Measurements from ENCODE around the gene NCSTN.

NCSTN gene

GRCh38 chr1:160342953-160343869 lies at the start of gene NCSTN, which contains the start of gene COPA:
TSS of gene NCSTN (plus strand) at chr1:160343383. CDS start at chr1:160343397, 14 bp downstream.
TSS of gene COPA (minus strand) at chr1:160343250. CDS start at chr1:160343170, 80 bp downstream.
- DNase-seq (ENCODE audit: extremely low spot score, insufficient read length, low read depth) = peak; percentile 83
- peak; percentile 97 for FAIRE-seq

DNA sequence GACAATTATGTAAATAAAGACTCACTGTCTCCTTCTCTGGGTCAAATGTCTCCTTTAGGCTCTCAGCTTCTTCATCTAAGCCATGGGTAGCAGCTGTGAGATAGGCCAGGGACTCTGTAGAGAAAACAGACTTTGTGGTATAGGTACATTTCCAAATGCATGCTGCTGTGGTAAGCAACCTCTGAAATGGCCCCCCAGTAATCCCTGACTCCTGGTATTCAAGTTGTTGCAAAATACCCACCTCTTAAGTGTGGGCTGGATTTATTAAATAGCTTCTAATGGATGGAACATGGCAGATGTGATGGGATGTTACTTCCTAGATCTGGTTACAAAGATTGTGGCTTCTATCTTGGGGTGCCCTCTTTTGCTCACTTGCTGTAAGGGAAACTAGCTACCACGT lies 47.1 kb upstream of the NCSTN start:
- DNase-seq (ENCODE audit: extremely low spot score, insufficient read length, low read depth) (no peak), FAIRE-seq (no peak)

DNA sequence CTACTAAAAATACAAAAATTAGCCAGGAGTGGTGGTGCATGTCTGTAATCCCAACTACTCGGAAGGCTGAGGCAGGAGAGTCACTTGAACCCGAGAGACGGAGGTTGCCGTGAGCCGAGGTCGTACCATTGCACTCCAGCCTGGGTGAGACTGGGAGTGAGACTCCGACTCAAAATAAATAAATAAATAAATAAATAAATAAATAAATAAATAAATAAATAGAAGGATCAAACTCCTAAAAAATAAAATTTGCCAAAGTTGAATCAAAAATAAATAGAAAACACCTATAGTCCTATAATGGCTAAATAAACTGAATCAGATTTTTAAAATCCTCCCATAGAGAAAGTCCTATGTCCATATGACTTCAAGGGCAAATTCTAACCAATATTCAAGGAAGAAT lies 43.0 kb upstream of the NCSTN start:
- FAIRE-seq (no peak), DNase-seq (ENCODE audit: extremely low spot score, insufficient read length, low read depth) (no peak)

DNA sequence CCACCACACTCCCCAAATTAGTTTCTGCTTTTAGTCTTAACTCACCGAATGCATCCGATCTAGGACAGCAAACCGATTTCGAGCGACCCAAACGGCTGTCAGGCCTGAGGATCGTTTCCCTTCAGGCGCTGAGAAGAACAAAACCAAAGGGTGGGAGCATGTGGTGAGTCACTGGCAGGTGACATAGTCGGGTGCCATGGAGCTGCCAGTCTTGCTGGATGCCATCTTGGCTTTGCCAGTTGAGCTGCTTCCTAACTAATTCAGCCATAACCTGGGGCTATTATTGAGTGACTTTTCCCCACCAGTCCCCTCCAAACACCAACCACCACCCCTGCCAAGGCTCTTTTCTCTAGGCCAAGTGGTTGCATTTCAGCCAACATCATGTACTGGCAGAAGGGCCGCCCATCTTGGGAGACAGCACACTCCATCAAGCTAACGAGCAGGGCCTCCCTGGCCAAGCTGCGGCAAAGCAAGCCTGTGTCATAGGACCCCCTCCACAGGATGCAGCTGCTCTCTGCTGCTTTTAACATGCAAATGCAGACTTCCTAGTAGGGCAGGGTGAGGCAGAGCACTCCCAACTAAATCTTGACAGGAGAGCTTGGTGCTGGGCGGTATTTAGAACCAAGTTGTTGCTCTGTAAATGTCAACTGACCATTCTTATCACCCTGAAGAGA lies 35.9 kb upstream of the NCSTN start:
- DNase-seq (ENCODE audit: extremely low spot score, insufficient read length, low read depth) = no peak
- no peak for FAIRE-seq

- no peak for FAIRE-seq
- DNase-seq (ENCODE audit: extremely low spot score, insufficient read length, low read depth) = no peak
Observed at GRCh38 chr1:160308451-160309184, 34.6 kb upstream of the NCSTN start.

DNA sequence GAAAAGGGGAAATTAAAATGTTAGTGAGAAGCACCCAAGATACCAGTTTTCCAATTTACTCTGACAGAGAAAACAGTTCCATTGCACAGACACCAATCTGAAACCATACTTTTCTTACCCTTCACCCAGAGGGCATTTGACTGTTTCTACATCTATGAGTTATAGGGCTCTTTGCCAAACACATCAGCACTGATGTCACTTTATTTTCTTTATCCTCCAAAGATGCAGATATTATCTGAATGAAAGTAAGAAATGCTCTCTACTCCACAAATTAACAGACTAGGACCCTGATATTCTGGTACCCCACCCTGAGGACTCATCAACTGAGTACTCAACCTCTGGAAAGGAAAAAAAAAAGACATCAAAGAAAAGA lies 34.0 kb upstream of the NCSTN start:
- FAIRE-seq (no peak), DNase-seq (ENCODE audit: extremely low spot score, insufficient read length, low read depth) (no peak)

DNA sequence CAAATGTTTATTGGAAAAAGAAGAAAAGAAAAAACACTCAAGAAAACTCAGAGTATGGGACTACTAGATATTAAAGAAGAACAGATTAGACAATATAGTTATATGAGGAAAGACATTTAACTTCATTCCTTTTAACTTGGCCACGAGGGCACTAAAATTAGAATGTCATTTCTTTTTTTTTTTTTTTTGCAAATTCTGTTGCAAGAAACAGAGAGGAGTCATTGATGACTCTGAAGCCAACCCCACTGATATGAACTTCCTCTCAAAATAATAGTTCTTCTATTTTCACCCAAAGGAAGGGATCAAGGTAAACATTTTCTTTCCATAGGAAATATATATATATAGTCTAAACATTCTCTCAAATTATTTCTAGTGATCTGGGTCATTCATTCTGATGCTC lies 33.6 kb upstream of the NCSTN start:
- DNase-seq (ENCODE audit: extremely low spot score, insufficient read length, low read depth) = no peak
- no peak for FAIRE-seq

DNA sequence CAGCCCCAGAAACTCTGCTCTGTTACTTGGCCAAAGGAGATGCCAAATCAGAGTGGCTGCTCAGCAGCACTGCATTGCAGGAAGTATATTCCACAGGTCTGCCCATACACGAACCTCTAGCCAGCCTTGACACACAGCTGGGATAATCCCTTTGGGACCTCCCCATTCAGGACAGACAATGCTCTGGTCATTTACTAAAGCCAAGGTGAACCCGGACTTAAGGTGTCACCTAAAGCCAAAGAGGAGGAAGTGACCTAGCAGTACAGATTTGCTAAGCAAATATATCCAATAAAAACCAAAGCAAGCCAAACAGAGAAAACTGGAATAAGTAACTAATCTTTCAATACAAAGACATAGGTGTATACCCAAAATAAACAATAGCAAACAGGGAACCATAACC lies 27.8 kb upstream of the NCSTN start:
- no peak for FAIRE-seq

GRCh38 chr1:160322831-160323230 lies 20.4 kb upstream of the NCSTN start:
- no peak for FAIRE-seq
- DNase-seq (ENCODE audit: extremely low spot score, insufficient read length, low read depth) = no peak

More for the DNA sequence above, 27.8 kb upstream of the NCSTN start:
- no peak for DNase-seq (ENCODE audit: extremely low spot score, insufficient read length, low read depth)

GRCh38 chr1:160325252-160325651 lies 17.9 kb upstream of the NCSTN start:
- FAIRE-seq (no peak), DNase-seq (ENCODE audit: extremely low spot score, insufficient read length, low read depth) (no peak)

GRCh38 chr1:160326418-160326817 lies 16.8 kb upstream of the NCSTN start:
- DNase-seq (ENCODE audit: extremely low spot score, insufficient read length, low read depth) (no peak), FAIRE-seq (no peak)

DNA sequence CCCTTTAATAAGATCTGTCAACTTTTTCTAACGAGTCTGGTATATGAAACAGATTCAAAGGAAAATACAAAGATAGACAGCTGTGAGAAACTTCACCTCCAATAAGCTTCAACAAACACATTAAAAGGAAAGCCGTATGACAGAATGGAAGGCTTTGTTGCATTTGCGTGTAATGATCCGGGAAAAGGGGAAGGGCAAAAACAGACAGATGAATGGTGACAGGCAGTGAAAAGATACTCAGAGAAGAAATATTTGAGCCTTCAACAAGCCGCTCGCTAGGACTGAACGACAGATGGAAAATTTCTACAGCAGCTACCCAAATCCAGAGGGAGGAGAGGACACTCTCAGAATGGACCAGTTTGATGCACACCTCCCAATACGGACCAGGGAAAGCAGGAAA lies 15.0 kb upstream of the NCSTN start:
- no peak for DNase-seq (ENCODE audit: extremely low spot score, insufficient read length, low read depth)
- FAIRE-seq = no peak

DNA sequence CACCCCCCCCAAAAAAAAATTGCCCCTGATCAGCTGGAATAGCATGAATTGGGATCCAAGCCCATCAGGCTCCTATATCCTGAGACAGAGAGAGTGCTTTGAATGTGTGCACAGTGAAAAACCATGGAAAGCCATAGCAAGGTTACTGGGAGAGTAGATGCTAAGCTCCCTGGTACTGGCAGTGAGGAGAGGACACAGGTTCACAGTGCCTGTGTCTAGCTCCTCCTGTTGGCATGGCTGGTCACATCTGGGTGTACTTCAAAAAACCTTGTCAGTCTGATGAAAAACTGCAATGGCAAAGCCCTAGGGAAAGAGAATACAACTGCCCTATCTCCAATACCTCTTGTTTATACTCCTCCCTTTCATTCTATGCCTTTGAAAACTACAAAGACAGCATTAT lies 13.1 kb upstream of the NCSTN start:
- no peak for DNase-seq (ENCODE audit: extremely low spot score, insufficient read length, low read depth)
- FAIRE-seq = no peak

DNA sequence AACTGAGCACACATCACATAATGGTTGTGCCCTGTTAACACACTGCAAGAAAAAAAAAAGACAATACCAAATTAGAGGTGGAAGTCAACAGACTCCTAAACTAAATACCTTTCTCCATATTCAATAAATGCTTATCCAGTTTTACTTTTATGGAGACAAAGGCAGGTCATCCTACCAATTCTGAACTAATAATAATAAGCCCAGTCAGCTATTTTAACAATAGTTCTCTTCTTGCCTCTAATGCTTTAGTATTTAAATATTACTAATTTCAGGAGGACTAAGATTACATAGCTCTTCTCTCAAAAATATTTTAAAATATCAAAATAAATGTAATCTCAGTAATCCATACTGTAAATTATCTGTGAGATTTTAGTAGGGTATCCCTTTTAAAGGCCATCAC lies 10.7 kb upstream of the NCSTN start:
- DNase-seq (ENCODE audit: extremely low spot score, insufficient read length, low read depth) (no peak), FAIRE-seq (no peak)

GRCh38 chr1:160338580-160338979 lies 4.6 kb upstream of the NCSTN start:
- FAIRE-seq = no peak
- DNase-seq (ENCODE audit: extremely low spot score, insufficient read length, low read depth) = no peak

GRCh38 chr1:160340146-160340545 lies 3.0 kb upstream of the NCSTN start:
- no peak for DNase-seq (ENCODE audit: extremely low spot score, insufficient read length, low read depth)
- FAIRE-seq = no peak

GRCh38 chr1:160340866-160341265 lies 2.3 kb upstream of the NCSTN start:
- no peak for FAIRE-seq

DNA sequence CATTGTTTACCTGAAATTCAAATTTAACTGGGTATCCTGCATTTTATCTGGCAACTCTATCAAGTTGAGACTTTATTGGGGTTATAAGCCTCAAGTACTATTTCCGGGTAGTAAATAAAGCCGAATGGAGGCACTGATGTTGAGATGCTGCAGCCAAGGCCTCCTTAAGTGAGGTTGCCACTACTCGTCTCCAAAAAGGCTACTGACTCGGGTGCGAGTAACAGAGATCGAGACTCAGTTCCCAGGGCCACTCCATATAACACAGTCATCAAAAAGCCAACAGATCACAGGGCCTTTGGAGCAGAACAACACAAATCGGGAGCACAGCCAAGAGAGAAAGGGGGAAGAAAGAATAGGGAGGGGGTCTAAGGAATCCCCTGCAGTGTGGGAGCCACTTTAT lies 657 bp upstream of the NCSTN start:
- DNase-seq (ENCODE audit: extremely low spot score, insufficient read length, low read depth) (no peak), FAIRE-seq (peak; percentile 62)

More at GRCh38 chr1:160340866-160341265, 2.3 kb upstream of the NCSTN start:
- no peak for DNase-seq (ENCODE audit: extremely low spot score, insufficient read length, low read depth)

DNA sequence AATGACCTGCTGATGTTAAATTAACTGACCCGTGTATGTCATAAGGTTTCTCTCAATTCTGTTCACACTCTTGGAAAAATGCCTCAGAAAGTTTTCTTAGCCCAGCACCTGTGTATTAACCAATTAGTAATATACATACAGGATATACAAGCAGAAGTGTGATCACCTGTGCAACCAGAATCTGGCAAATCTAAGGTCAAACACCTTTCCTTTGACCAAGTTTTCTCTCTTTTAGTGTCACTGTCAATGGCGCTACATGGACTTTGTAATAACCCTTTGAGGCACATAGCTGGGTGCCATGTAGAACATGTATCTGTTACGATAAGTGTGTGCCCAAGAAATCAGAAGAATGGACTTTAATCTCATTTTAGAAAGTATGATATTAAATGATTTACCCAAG lies 1.1 kb downstream of the NCSTN start:
- DNase-seq (ENCODE audit: extremely low spot score, insufficient read length, low read depth) (no peak), FAIRE-seq (no peak)

DNA sequence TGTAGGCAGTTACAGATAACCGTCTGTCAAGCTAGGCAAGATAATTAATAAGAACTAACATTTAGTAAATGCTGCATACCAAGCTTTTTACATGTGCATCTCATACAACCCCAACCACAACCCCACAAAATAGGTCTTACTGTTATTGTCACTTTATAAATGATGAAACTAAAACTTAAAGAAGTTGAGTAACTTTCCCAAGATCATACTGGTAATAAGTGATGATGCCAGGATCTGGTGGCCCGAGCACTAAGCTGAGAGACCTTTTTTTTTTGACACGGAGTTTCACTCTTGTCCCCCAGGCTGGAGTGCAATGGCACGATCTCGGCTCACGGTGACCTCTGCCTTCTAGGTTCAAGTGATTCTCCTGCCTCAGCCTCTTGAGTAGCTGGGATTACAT lies 1.8 kb downstream of the NCSTN start:
- FAIRE-seq (no peak), DNase-seq (ENCODE audit: extremely low spot score, insufficient read length, low read depth) (no peak)

DNA sequence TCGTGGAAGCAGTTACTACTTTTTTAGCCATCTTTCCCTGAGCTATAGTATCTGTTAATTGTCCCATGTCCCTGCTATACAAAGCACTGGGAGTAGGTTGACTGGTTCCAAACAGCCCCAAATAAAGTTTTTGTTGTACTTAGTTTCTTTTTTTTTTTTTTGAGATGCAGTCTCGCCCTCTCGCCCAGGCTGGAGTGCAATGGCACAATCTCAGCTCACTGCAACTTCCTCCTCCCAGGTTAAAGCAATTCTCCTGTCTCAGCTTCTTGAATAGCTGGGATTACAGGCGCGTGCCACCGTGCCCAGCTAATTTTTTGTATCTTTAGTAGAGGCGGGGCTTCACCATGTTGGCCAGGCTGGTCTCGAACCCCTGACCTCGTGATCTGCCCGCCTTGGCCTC lies 3.3 kb downstream of the NCSTN start:
- DNase-seq (ENCODE audit: extremely low spot score, insufficient read length, low read depth) (no peak), FAIRE-seq (no peak)
